ENCODE measurements around the gene LSM10. TPM values are rescaled to one million over a fixed set of nuclear protein-coding genes. Genes with fewer than 3 reads are reported as not detected.

LSM10 gene
- total RNA-seq, 2 experiments from 2014 or later = 43.2 to 133 TPM

DNA sequence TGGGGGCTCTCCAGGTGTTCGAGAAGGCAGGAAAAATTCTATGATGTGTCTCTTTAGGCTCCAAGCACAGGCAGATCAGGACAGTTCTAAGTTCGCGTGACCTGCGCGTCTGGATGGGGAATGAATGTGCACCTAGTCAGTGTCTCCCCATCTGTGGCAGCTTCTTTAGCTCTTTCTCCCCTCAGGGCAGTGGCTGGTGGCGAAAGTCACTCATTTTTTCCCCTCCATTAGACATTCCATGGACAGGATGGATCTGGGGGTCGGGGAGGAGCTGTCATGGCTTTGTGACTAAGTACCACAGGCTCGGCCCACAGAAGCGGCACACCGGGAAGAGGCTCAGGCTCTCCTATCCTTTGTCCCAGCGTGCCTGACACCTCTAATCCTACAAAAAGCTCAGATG lies 43.2 kb downstream of the LSM10 start:
- BruUV-seq (replicated peaks) = no TSS peak
- no peak overlapping the region for H3K27ac ChIP-seq (ENCODE audit: low read depth, low read length, poor library complexity, severe bottlenecking)
- H3K4me3 ChIP-seq (ENCODE audit: low read depth, low read length, poor library complexity, severe bottlenecking) = no peak overlapping the region
- TF ChIP-seq, protein P1, sequence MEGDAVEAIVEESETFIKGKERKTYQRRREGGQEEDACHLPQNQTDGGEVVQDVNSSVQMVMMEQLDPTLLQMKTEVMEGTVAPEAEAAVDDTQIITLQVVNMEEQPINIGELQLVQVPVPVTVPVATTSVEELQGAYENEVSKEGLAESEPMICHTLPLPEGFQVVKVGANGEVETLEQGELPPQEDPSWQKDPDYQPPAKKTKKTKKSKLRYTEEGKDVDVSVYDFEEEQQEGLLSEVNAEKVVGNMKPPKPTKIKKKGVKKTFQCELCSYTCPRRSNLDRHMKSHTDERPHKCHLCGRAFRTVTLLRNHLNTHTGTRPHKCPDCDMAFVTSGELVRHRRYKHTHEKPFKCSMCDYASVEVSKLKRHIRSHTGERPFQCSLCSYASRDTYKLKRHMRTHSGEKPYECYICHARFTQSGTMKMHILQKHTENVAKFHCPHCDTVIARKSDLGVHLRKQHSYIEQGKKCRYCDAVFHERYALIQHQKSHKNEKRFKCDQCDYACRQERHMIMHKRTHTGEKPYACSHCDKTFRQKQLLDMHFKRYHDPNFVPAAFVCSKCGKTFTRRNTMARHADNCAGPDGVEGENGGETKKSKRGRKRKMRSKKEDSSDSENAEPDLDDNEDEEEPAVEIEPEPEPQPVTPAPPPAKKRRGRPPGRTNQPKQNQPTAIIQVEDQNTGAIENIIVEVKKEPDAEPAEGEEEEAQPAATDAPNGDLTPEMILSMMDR (conservative IDR thresholded peaks at IDR 0.05; ENCODE audit: low read length) = no peak
- no peak for TF ChIP-seq EZH2phosphoT487 (IDR thresholded peaks at IDR 0.05; ENCODE audit: borderline replicate concordance, low read depth, low read length)
- no peaks in the 10 kb centered on the region for H3K9me3 ChIP-seq (ENCODE audit: low read length)
- DNase-seq (ENCODE audit: low spot score) = no peak
- H3K4me1 ChIP-seq (ENCODE audit: insufficient read depth, low read length, poor library complexity, severe bottlenecking) = peaks cover 9% of the 10 kb centered on the region
- H3K79me2 ChIP-seq (ENCODE audit: insufficient read depth, low read depth, low read length) = no peaks in the 10 kb centered on the region
- H3K36me3 ChIP-seq (ENCODE audit: insufficient read depth, low read length) = peaks cover 83% of the 10 kb centered on the region
- no peak overlapping the region for H3K4me2 ChIP-seq (ENCODE audit: low read length)
- intact Hi-C loops (cut with micrococcal nuclease; ENCODE audit: unreplicated experiment) = no loop called here
- no peaks in the 10 kb centered on the region for H4K20me1 ChIP-seq (ENCODE audit: insufficient read depth, low read length)
- no peak overlapping the region for H2AFZ ChIP-seq (ENCODE audit: low read length)
- POLR2A ChIA-PET = no interaction called here
- no peaks in the 10 kb centered on the region for H3K9me2 ChIP-seq (ENCODE audit: insufficient read depth, low read length)
- CTCF ChIA-PET (ENCODE audit: unreplicated experiment) = no interaction called here

DNA sequence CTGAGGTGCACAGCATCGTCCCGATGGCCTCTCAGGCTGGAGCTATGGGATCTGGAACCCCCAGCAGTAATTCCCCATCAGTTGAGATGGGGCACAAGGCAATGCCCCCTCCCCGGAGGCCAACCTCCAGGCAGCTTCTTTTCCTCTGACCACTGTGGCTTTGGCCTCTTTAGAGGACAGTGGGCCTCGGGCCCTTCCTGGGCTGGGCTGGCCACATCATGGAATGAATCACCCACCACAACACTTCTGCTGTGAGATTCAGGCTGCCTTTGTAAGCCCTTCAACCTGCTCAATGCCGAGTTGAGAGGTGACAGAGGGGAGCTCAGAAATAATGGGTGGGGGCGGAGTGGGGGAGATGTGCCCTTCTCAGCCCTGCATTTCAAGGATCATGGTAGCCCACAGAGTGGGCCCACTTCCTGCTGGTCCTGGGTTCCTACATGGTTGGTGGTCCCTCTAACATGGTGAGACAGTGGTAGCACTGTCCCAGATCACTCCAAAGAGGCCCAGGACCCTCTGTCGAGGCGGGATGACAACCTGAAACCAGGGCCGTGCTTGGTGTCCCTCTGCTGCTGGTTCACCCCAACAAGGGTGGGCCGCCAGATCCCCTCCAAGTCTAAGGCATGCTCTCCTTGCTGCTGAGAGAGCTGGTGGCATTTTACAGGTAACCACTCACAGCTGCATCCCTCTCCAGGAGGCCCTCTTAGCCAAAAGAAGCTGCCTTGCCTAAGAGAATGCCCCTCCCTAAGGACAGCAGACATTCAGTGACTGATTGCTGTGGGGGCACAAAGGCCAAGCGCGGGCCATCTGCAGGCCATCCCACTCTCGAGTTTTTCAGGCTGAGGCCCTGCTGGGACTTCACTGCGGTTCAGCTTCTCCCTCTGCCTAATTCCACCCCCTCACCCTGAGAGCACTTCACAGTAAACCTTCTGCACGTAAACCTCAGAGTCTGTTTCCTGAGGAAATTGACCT lies 44.5 kb downstream of the LSM10 start:
- peaks cover 19% of the 10 kb centered on the region for H3K4me1 ChIP-seq (ENCODE audit: insufficient read depth, low read length, poor library complexity, severe bottlenecking)
- H3K79me2 ChIP-seq (ENCODE audit: insufficient read depth, low read depth, low read length) = no peaks in the 10 kb centered on the region
- no peak overlapping the region for H3K27ac ChIP-seq (ENCODE audit: low read depth, low read length, poor library complexity, severe bottlenecking)
- BruUV-seq (replicated peaks) = no TSS peak
- DNase-seq (ENCODE audit: low spot score) = no peak
- H3K9me2 ChIP-seq (ENCODE audit: insufficient read depth, low read length) = no peaks in the 10 kb centered on the region
- CTCF ChIA-PET (ENCODE audit: unreplicated experiment) = no interaction called here
- intact Hi-C loops (cut with micrococcal nuclease; ENCODE audit: unreplicated experiment) = no loop called here
- POLR2A ChIA-PET = interaction anchor here (0.6 kb wide), 1 partner anchor 1161 kb away, joined by 4 read pairs; the partner anchor contains the start of gene MEAF6
- H2AFZ ChIP-seq (ENCODE audit: low read length) = no peak overlapping the region
- H3K36me3 ChIP-seq (ENCODE audit: insufficient read depth, low read length) = peaks cover 79% of the 10 kb centered on the region
- TF ChIP-seq EZH2phosphoT487 (IDR thresholded peaks at IDR 0.05; ENCODE audit: borderline replicate concordance, low read depth, low read length) = no peak
- no peak overlapping the region for H3K4me2 ChIP-seq (ENCODE audit: low read length)
- no peak overlapping the region for H3K4me3 ChIP-seq (ENCODE audit: low read depth, low read length, poor library complexity, severe bottlenecking)
- no peaks in the 10 kb centered on the region for H4K20me1 ChIP-seq (ENCODE audit: insufficient read depth, low read length)
- no peaks in the 10 kb centered on the region for H3K9me3 ChIP-seq (ENCODE audit: low read length)

DNA sequence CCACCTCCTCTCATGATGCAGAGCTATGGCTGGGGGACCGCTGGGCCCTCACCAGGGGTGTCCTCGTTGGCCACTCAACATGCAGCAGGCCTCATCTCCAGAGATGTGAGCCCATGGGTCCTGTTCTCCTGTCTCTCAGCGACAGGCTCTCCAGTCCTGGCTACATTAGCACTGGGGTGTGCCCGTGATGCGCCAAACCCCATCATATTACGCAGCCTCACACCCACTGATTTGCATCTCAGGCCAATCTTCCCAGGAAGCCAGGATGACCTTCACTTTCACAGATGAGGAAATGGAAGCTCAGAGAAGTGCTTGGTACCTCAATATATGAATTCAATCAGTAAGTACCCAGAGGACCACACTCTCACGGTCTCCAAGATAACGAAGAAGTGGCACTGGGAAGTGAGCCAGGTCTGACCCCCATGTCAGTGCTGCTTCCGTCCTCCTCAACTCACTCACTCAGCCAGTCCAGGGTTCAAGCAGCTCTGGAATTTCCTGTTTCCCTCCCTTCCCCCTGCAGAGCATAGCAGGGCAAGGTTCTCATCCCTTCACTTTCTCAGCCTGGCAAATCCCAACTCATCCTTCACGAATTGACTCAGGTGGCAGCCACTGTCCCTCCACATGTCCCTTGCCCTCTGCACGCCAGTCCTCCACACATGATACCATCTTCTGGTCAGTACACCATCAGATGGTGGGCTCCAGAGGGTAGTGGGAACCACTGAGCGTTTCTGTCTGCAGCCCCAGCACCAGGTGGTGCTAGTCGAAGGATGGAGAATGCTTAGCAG lies 45.4 kb downstream of the LSM10 start:
- Histone ChIP-seq H3K4me2 (ENCODE audit: low read length) (no peak overlapping the region), H3K27ac (ENCODE audit: low read depth, low read length, poor library complexity, severe bottlenecking) (no peak overlapping the region), H2AFZ (ENCODE audit: low read length) (no peak overlapping the region), H3K36me3 (ENCODE audit: insufficient read depth, low read length) (peaks cover 77% of the 10 kb centered on the region), H3K9me2 (ENCODE audit: insufficient read depth, low read length) (no peaks in the 10 kb centered on the region), H3K4me3 (ENCODE audit: low read depth, low read length, poor library complexity, severe bottlenecking) (no peak overlapping the region), H3K79me2 (ENCODE audit: insufficient read depth, low read depth, low read length) (no peaks in the 10 kb centered on the region), H4K20me1 (ENCODE audit: insufficient read depth, low read length) (no peaks in the 10 kb centered on the region), H3K9me3 (ENCODE audit: low read length) (no peaks in the 10 kb centered on the region), H3K4me1 (ENCODE audit: insufficient read depth, low read length, poor library complexity, severe bottlenecking) (peaks cover 19% of the 10 kb centered on the region)
- BruUV-seq (replicated peaks) = no TSS peak
- ChIA-PET POLR2A (no interaction called here), CTCF (ENCODE audit: unreplicated experiment) (no interaction called here)
- intact Hi-C loops (cut with micrococcal nuclease; ENCODE audit: unreplicated experiment) = no loop called here
- no peak for TF ChIP-seq EZH2phosphoT487 (IDR thresholded peaks at IDR 0.05; ENCODE audit: borderline replicate concordance, low read depth, low read length)
- TF ChIP-seq, protein P1 (conservative IDR thresholded peaks at IDR 0.05; ENCODE audit: low read length) = 0 out of 2 replicates have a peak, but pooled peaks have one; percentile 19
- DNase-seq (ENCODE audit: low spot score) = no peak
